ENCODE results near the gene SLC25A25.
"Not testable (repeated sequence)": the region's sequence is repeated elsewhere in the genome, so short reads cannot be mapped to it uniquely, and the experiment has no call there.

The SLC25A25 gene

GRCh38 chr9:128124873-128125579 is 57.0 kb downstream of the SLC25A25 start:
- DNase-seq, result peak; percentile 74 to 91 (median 77)

- DNase-seq, result no peak
Observed at GRCh38 chr9:128125580-128126354, 57.7 kb downstream of the SLC25A25 start.

GRCh38 chr9:128127568-128127989 is 59.5 kb downstream of the SLC25A25 start, which contains the start of gene PTGES2:
Gene PTGES2 (minus strand): TSS chr9:128127729. CDS start chr9:128127717, 12 bp downstream.
- peak; percentile 91 to 97 (median 94) for DNase-seq

GRCh38 chr9:128127990-128128835 is 60.2 kb downstream of the SLC25A25 start:
- DNase-seq, result peak; percentile 85 to 94 (median 90)

GRCh38 chr9:128128836-128129590 is 61.0 kb downstream of the SLC25A25 start:
- no peak for DNase-seq

- not testable (repeated sequence) for DNase-seq
Observed at GRCh38 chr9:128129976-128130590, 62.1 kb downstream of the SLC25A25 start.

GRCh38 chr9:128130651-128131050 is 62.6 kb downstream of the SLC25A25 start:
- not testable (repeated sequence) for DNase-seq

- DNase-seq, result not testable (repeated sequence)
Observed at GRCh38 chr9:128131346-128131745, 63.3 kb downstream of the SLC25A25 start.

GRCh38 chr9:128132139-128132538 is 64.1 kb downstream of the SLC25A25 start:
- not testable (repeated sequence) for DNase-seq

GRCh38 chr9:128135561-128135960 is 67.5 kb downstream of the SLC25A25 start:
- not testable (repeated sequence) for DNase-seq

GRCh38 chr9:128136816-128137793 is 69.1 kb downstream of the SLC25A25 start:
- DNase-seq, result no peak

- no peak for DNase-seq
Observed at GRCh38 chr9:128138001-128138400, 70.0 kb downstream of the SLC25A25 start.

- no peak for DNase-seq
Observed at GRCh38 chr9:128139621-128140020, 71.6 kb downstream of the SLC25A25 start.

GRCh38 chr9:128141604-128142003 is 73.6 kb downstream of the SLC25A25 start:
- no peak for DNase-seq

- no peak for DNase-seq
Observed at GRCh38 chr9:128142061-128142460, 74.0 kb downstream of the SLC25A25 start.

GRCh38 chr9:128142596-128142995 is 74.6 kb downstream of the SLC25A25 start:
- DNase-seq, result no peak

- DNase-seq, result no peak
Observed at GRCh38 chr9:128143525-128144238, 75.7 kb downstream of the SLC25A25 start.

- DNase-seq, result no peak
Observed at GRCh38 chr9:128144239-128145181, 76.5 kb downstream of the SLC25A25 start.
